Left lung (tissue), 10 donors: ENCODE measurements around the gene TMEM135. TPM values are rescaled to one million over a fixed set of nuclear protein-coding genes. Genes with fewer than 3 reads are reported as not detected.

Experiments used
- ATAC-seq: fragments of 200-7000 bp; cut with Tn5 transposase; one replicate; pipeline ENCODE4 v1.9.1; 2020; ENCODE audit warnings: moderate library complexity
- DNase-seq, 4 donors: peaks; one replicate each; pipeline ENCODE4 v3.0.0-alpha.2; 2013 to 2020
- H3K27ac ChIP-seq, 2 donors: fragments of 200-600 bp; sonication (generic) in 1 of 2; one replicate each; pipeline versions ENCODE4 v1.5.0 to v1.8.0; 2020 to 2021
- H3K27me3 ChIP-seq, 2 donors: fragments of 200-600 bp; sonication (generic) in 1 of 2; one replicate each; pipeline versions ENCODE4 v1.5.0 to v1.8.0; 2020 to 2021
- H3K36me3 ChIP-seq, 2 donors: fragments of 200-600 bp; sonication (generic) in 1 of 2; one replicate each; pipeline versions ENCODE4 v1.5.0 to v1.8.0; 2020 to 2021
- H3K4me1 ChIP-seq, 2 donors: fragments of 200-600 bp; one replicate each; pipeline ENCODE4 v1.8.0; 2021
- H3K4me3 ChIP-seq, 2 donors: fragments of 200-600 bp; sonication (generic) in 1 of 2; one replicate each; pipeline versions ENCODE4 v1.5.0 to v1.8.0; 2020 to 2021; ENCODE audit warnings: mild to moderate bottlenecking in 1 of 2
- H3K9me3 ChIP-seq, 2 donors: fragments of 200-600 bp; sonication (generic) in 1 of 2; one replicate each; pipeline versions ENCODE4 v1.5.0 to v1.8.0; 2020 to 2021
- intact Hi-C, 2 donors: fragments of 100-400 bp; cut with DNase I; formaldehyde crosslinking; loops; one replicate each; pipeline versions ENCODE4 v1.11.2 to v1.14.2; 2022
- polyA plus RNA-seq, 6 donors: library from polyadenylated mRNA; unstranded; fragments of 120-200 nt; gene quantifications; one replicate each; pipeline ENCODE4 v1.2.1, GENCODE V29; 2013; ENCODE audit not compliant: insufficient read length in 6 of 6
- total RNA-seq, 2 donors: library from RNA; stranded (reverse); fragmentation: NEBNext Ultra II Directional; extraction: Animal tissue kit (Norgen Biotek cat#: 25700); gene quantifications; one replicate each; pipeline ENCODE4 v1.2.1, GENCODE V29; 2021
- TF ChIP-seq, protein P1 (sequence below), 2 donors: fragments of 200-600 bp; sonication (generic) in 1 of 2; IDR thresholded peaks; one replicate each; pipeline versions ENCODE4 v1.5.0 to v1.8.0; 2021; ENCODE audit warnings: antibody characterized with exemption in 2 of 2
- donor health status: DM: no; HTN: yes; CAD: no.
- donor health status: DM: no; HTN: no; CAD: no.

TMEM135 gene
- total and polyA plus RNA-seq, 8 donors: 21.3 to 33.4 (median 27.2) TPM

DNA sequence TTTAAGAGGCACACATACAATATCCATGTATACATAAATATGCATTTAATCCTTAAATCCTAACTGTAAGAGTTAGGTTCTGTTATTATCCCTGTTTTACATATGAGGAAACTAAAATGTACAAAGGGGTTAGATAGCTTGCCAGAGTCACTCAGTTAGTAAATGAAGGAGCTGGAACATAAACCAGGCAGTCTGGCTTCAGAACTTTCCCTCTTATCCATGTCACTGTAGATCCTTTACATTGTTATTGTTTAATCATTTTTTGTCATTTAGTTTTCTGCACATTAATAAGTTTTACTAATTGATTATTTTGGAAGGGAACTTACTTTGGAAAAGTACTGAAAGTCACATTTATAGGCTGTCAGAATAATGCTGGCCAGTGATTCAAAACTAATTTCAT is 282.4 kb downstream of the TMEM135 start:
- H3K36me3 ChIP-seq: peaks cover 0 to 7% of the 10 kb centered on the region in 2 donors
- H3K4me3 ChIP-seq: no peak overlapping the region
- intact Hi-C loops: no loop called here
- ATAC-seq (no peak), DNase-seq (peak in 1 of 4 donors; percentile 60)
- TF ChIP-seq, protein P1, sequence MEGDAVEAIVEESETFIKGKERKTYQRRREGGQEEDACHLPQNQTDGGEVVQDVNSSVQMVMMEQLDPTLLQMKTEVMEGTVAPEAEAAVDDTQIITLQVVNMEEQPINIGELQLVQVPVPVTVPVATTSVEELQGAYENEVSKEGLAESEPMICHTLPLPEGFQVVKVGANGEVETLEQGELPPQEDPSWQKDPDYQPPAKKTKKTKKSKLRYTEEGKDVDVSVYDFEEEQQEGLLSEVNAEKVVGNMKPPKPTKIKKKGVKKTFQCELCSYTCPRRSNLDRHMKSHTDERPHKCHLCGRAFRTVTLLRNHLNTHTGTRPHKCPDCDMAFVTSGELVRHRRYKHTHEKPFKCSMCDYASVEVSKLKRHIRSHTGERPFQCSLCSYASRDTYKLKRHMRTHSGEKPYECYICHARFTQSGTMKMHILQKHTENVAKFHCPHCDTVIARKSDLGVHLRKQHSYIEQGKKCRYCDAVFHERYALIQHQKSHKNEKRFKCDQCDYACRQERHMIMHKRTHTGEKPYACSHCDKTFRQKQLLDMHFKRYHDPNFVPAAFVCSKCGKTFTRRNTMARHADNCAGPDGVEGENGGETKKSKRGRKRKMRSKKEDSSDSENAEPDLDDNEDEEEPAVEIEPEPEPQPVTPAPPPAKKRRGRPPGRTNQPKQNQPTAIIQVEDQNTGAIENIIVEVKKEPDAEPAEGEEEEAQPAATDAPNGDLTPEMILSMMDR (IDR thresholded peaks at IDR 0.05): no peak
- H3K27ac ChIP-seq: no peak overlapping the region
- no peaks in the 10 kb centered on the region for H3K27me3 ChIP-seq
- H3K4me1 ChIP-seq: no peaks in the 10 kb centered on the region
- no peaks in the 10 kb centered on the region for H3K9me3 ChIP-seq

DNA sequence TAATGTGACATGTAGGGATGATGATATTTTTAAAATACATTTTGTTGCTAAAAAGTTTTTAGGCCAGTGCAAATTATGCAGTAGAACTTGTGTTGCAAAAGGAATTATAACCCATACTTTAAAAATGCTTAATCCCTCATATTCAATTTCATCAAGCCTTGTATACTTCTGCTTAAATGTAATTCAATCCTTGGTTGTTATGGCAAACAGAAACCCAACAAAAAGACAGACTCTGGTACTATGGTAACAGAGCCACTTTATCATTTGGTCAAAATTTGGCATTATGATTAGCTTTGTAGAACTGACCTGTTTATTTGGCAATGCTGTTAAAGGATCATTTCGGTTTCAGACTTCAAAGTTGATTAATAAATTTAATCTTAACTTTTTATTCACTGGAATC is 284.8 kb downstream of the TMEM135 start:
- no peak overlapping the region for H3K27ac ChIP-seq
- ATAC-seq (no peak), DNase-seq (no peak)
- intact Hi-C loops: no loop called here
- H3K9me3 ChIP-seq: no peaks in the 10 kb centered on the region
- H3K4me1 ChIP-seq: no peaks in the 10 kb centered on the region
- TF ChIP-seq, protein P1 (IDR thresholded peaks at IDR 0.05): no peak
- peaks cover 0 to 7% of the 10 kb centered on the region in 2 donors for H3K36me3 ChIP-seq
- no peaks in the 10 kb centered on the region for H3K27me3 ChIP-seq
- H3K4me3 ChIP-seq: no peak overlapping the region

DNA sequence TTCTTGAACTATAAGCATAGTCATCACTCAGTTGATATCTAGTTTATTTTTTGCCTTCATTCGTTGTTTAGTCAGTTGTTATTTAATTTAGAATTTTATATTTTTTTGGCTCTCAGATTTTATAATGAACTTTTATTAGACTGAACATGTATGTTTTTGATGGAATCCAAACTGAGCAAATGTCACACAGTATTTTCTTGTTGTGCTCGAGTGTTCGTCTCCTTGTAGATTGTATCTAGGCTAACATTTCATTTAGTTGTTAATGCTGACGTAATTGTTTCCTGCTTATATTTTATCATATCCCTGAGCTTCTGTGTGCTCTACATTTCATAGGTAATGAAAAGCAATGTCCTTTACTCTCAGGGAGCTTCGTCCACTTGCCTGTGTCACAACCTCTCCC is 286.2 kb downstream of the TMEM135 start:
- no peak overlapping the region for H3K4me3 ChIP-seq

DNA sequence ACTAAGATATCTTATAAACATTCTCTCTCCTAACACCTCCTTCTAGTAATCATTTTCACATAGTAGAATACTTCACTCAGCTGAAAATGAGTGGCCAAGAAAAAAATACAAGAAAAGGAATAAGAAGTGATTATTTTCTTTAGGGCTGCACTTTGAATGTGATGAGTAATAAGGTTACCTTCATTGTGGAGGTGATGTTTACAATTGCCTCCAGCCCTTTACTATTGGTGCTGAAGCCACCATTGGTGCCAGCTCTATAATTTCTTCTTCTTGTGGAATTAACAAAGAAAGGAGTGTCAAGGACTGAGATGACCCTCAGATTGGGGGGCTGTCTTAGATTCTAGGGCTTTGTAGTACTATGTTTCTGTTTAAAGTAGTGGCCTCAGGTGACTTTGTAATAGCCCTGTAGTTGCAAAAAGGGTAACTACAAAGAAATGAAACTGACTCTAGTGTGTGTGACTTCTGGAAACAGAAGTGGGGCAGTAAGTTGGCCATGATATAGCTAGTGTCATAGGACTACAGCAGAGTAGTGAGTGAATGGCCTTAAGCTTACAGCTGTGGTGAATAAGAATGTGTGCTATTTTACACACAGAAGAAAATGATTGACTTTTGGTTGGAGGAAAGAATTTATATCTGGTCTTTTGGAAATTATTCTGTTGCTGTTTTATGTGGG is 287.2 kb downstream of the TMEM135 start:
- Histone ChIP-seq H3K9me3 (no peaks in the 10 kb centered on the region), H3K36me3 (peaks cover 0 to 7% of the 10 kb centered on the region in 2 donors), H3K27me3 (no peaks in the 10 kb centered on the region), H3K4me3 (no peak overlapping the region), H3K4me1 (no peaks in the 10 kb centered on the region), H3K27ac (no peak overlapping the region)
- TF ChIP-seq, protein P1 (IDR thresholded peaks at IDR 0.05): no peak
- intact Hi-C loops: no loop called here
- peak; percentile 31 for ATAC-seq
- no peak for DNase-seq

More for the DNA sequence above, 286.2 kb downstream of the TMEM135 start:
- Histone ChIP-seq H3K9me3 (no peaks in the 10 kb centered on the region), H3K27ac (no peak overlapping the region), H3K4me1 (no peaks in the 10 kb centered on the region), H3K27me3 (no peaks in the 10 kb centered on the region), H3K36me3 (peaks cover 0 to 7% of the 10 kb centered on the region in 2 donors)
- ATAC-seq (no peak), DNase-seq (peak in 1 of 4 donors; percentile 71)
- intact Hi-C loops: no loop called here
- TF ChIP-seq, protein P1 (IDR thresholded peaks at IDR 0.05): no peak

DNA sequence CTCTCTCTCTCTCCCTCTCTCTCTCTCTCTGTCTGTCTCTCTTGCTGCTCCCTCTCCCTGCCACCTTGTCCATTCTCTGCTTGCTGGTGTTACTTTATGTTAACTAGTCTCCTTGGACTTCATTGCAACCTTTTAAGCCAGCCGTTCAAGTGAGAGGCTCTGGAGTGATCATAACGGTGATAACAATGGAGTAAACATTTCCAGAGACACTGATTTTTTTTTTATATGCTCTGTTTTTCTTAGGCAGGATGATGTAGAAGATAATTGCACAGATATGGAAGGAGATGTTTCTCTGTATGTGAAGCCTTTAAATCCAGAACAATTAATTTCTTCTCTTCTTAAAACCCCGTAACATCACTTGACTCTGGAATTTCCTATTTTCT is 287.7 kb downstream of the TMEM135 start:
- Histone ChIP-seq H3K4me3 (no peak overlapping the region), H3K27me3 (no peaks in the 10 kb centered on the region), H3K9me3 (no peaks in the 10 kb centered on the region), H3K4me1 (no peaks in the 10 kb centered on the region), H3K27ac (no peak overlapping the region), H3K36me3 (peaks cover 0 to 7% of the 10 kb centered on the region in 2 donors)
- ATAC-seq (no peak), DNase-seq (no peak)
- intact Hi-C loops: no loop called here
- TF ChIP-seq, protein P1 (IDR thresholded peaks at IDR 0.05): no peak
